NCI-H128 (cell line): ENCODE data around the gene CFAP92.
"Not testable (repeated sequence)": the region's sequence is repeated elsewhere in the genome, so short reads cannot be mapped to it uniquely, and the experiment has no call there.

Experiments
- DNase-seq: peaks from one replicate; lab custom pipeline; 2025; ENCODE audit not compliant: unreplicated experiment; lab: John Stamatoyannopoulos, UW

CFAP92 gene

GRCh38 chr3:128867200-128868125, 126.4 kb downstream of the CFAP92 start:
- no peak for DNase-seq

DNA sequence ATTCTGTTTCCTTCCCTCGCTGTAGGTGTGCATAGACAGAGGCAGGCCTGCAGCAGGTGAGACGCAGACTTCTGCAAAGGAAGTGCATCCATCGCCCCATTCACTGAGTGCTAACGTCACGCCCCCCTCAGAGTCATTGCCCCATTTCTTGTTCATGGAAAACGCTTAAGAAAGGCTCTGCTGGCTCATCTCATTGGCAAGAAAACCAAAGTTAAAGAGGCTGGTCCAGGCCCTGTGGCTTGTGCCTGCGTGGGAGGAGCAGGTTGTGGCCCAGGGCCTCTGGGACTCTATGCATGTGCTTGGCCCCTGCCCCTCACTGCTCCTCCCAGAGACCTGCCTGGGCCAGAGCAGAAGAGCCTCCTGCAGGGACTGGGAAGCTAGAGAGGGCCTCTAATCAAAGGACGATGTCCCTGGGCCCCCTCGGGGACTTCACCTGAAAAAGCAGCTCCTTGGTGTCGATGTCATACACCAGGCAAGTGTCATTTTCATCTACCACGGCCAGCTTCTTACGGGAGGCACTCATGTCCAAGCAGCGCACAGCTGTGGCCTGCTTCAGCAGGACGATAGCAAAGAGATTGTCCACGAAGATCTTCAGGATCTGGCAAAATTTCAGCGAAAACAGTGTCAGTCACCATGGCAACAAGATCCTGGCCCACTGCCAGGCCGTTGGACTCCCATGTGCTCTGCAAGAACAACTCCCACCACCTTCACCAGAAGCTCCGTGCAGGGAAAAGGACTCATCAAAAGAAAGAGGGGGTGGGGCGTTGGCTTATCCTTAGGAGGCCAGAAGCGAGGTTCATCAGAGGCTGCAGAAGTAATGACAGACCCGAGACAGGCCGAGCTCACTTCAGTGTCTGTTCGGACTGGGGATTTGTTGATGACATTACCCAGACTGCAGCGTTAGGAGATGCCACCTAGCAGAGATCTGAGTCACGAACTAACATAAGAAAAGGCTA, 128.7 kb downstream of the CFAP92 start:
- DNase-seq, result not testable (repeated sequence)

- DNase-seq, result no peak
These were observed 129.5 kb downstream of the CFAP92 start for GRCh38 chr3:128864351-128864811.

DNA sequence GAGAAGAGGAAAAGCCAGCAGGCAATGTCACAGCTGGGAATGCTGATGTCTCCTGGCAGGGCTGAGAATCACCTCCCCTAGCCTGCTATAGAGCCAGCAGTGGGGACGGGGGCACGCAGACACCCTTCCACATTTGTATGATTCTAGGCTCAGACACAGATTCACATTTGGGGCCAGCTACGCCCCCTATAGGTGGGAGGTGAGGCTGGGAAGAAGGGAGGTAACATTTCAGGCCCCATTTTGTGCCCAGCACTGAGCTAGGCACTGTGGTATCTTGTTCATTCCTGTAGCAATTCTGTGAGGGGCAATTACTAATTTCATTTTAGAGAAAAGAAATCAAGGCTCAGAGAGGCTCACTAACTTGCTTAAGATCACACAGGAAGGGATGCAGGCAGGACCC, 130.3 kb downstream of the CFAP92 start:
- DNase-seq, result no peak

GRCh38 chr3:128861491-128861890, 132.4 kb downstream of the CFAP92 start:
- DNase-seq, result no peak
